Measurements from ENCODE around the gene HUNK. TPM values are rescaled to one million over a fixed set of nuclear protein-coding genes. Genes with fewer than 3 reads are reported as not detected.

The HUNK gene
- polyA plus RNA-seq, 1 donor (not counting 4 experiments of a cell fraction or from before 2014, with no cell fraction given) = 0.03 TPM

DNA sequence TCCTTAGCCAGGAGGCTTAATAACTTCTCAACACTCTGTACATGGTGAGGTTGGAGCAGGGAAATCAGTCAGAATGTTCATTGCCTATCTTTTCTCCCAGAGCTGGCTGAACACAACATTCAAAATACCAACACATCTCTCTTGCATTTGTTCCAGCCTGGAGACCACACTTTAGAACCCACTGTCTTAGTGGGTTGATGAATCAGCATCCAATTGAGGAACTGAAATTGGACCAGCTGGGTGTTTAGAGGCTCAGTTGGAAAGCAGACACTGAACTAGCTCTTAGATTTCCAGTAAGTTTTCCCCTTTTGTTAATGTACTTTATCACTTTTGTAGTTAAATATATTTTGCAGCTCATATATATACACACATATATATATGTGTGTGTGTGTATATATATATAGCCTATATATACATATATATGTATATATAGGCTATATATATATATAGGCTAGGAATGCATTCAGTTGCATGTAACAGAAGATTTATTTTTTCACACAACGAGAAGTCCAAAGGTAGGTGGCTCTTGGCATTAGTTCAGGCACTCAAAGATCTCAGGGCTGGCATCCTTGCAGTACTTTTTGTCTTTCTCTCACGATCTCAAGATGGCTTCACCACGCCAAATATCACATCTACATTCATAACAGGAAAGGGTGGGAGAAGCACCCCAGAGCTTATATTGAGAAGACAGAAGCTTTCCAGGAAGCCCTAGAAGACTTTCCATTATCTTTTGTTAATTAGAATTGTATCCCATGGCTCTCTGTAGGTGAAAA lies 35.0 kb upstream of the HUNK start:
- dilution Hi-C loops (cut with MboI; ENCODE audit: extremely low pct_ligation_motif_present, low sequenced_read_pairs) = no loop called here
- Histone ChIP-seq H3K4me1 (ENCODE audit: control insufficient read depth, extremely low read depth, insufficient read depth, low read length) (no peaks in the 10 kb centered on the region), H3K36me3 (ENCODE audit: control insufficient read depth in 2 of 2, extremely low read depth in 1 of 2, insufficient read depth in 2 of 2, low read length in 2 of 2) (no peaks in the 10 kb centered on the region), H3K9me3 (ENCODE audit: control insufficient read depth, low read depth, low read length) (no peaks in the 10 kb centered on the region), H3K4me2 (ENCODE audit: control insufficient read depth, extremely low read depth, insufficient read depth, low read depth, low read length) (no peak overlapping the region), H3K4me3 (ENCODE audit: control insufficient read depth in 2 of 3, extremely low read depth in 1 of 3, insufficient read depth in 2 of 3, low read depth in 1 of 3, low read length in 3 of 3) (no peak overlapping the region), H3K27ac (ENCODE audit: control insufficient read depth, insufficient read depth, low read length) (no peak overlapping the region), H3K9me1 (ENCODE audit: control insufficient read depth, extremely low read depth, insufficient read depth, low read length) (no peaks in the 10 kb centered on the region), H4K20me1 (ENCODE audit: control insufficient read depth, extremely low read depth, insufficient read depth, low read length) (no peaks in the 10 kb centered on the region), H3K27me3 (ENCODE audit: control insufficient read depth, extremely low read depth, insufficient read depth, low read length) (no peaks in the 10 kb centered on the region), H3K79me2 (ENCODE audit: control insufficient read depth, insufficient read depth, low read length) (no peaks in the 10 kb centered on the region), H2AFZ (ENCODE audit: control insufficient read depth, low read length) (no peak overlapping the region), H3K9ac (ENCODE audit: control insufficient read depth, extremely low read depth, insufficient read depth, low read length) (no peak overlapping the region)
- FAIRE-seq (no peak), DNase-seq (ENCODE audit: low read depth, low spot score) (no peak)
- TF ChIP-seq, protein P1, sequence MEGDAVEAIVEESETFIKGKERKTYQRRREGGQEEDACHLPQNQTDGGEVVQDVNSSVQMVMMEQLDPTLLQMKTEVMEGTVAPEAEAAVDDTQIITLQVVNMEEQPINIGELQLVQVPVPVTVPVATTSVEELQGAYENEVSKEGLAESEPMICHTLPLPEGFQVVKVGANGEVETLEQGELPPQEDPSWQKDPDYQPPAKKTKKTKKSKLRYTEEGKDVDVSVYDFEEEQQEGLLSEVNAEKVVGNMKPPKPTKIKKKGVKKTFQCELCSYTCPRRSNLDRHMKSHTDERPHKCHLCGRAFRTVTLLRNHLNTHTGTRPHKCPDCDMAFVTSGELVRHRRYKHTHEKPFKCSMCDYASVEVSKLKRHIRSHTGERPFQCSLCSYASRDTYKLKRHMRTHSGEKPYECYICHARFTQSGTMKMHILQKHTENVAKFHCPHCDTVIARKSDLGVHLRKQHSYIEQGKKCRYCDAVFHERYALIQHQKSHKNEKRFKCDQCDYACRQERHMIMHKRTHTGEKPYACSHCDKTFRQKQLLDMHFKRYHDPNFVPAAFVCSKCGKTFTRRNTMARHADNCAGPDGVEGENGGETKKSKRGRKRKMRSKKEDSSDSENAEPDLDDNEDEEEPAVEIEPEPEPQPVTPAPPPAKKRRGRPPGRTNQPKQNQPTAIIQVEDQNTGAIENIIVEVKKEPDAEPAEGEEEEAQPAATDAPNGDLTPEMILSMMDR (optimal IDR thresholded peaks at IDR 0.05 in 1 of 3, IDR thresholded peaks at IDR 0.05 in 1 of 3, conservative IDR thresholded peaks at IDR 0.05 in 1 of 3; ENCODE audit: extremely low read depth in 1 of 3, insufficient read depth in 2 of 3, low read length in 3 of 3) = no peak
- TF ChIP-seq EZH2 (IDR thresholded peaks at IDR 0.05; ENCODE audit: low read length) = no peak

- H3K27me3 ChIP-seq (ENCODE audit: control insufficient read depth, extremely low read depth, insufficient read depth, low read length) = no peaks in the 10 kb centered on the region
- no peaks in the 10 kb centered on the region for H3K9me1 ChIP-seq (ENCODE audit: control insufficient read depth, extremely low read depth, insufficient read depth, low read length)
- H3K36me3 ChIP-seq (ENCODE audit: control insufficient read depth in 2 of 2, extremely low read depth in 1 of 2, insufficient read depth in 2 of 2, low read length in 2 of 2) = no peaks in the 10 kb centered on the region
- H3K27ac ChIP-seq (ENCODE audit: control insufficient read depth, insufficient read depth, low read length) = no peak overlapping the region
- H3K79me2 ChIP-seq (ENCODE audit: control insufficient read depth, insufficient read depth, low read length) = no peaks in the 10 kb centered on the region
- FAIRE-seq (no peak), DNase-seq (ENCODE audit: low read depth, low spot score) (no peak)
- no peak overlapping the region for H3K4me3 ChIP-seq (ENCODE audit: control insufficient read depth in 2 of 3, extremely low read depth in 1 of 3, insufficient read depth in 2 of 3, low read depth in 1 of 3, low read length in 3 of 3)
- TF ChIP-seq EZH2 (IDR thresholded peaks at IDR 0.05; ENCODE audit: low read length) = no peak
- TF ChIP-seq, protein P1 (optimal IDR thresholded peaks at IDR 0.05 in 1 of 3, IDR thresholded peaks at IDR 0.05 in 1 of 3, conservative IDR thresholded peaks at IDR 0.05 in 1 of 3; ENCODE audit: extremely low read depth in 1 of 3, insufficient read depth in 2 of 3, low read length in 3 of 3) = no peak
- H4K20me1 ChIP-seq (ENCODE audit: control insufficient read depth, extremely low read depth, insufficient read depth, low read length) = no peaks in the 10 kb centered on the region
- no peaks in the 10 kb centered on the region for H3K9me3 ChIP-seq (ENCODE audit: control insufficient read depth, low read depth, low read length)
- H3K4me2 ChIP-seq (ENCODE audit: control insufficient read depth, extremely low read depth, insufficient read depth, low read depth, low read length) = no peak overlapping the region
- no peak overlapping the region for H2AFZ ChIP-seq (ENCODE audit: control insufficient read depth, low read length)
- dilution Hi-C loops (cut with MboI; ENCODE audit: extremely low pct_ligation_motif_present, low sequenced_read_pairs) = no loop called here
- no peaks in the 10 kb centered on the region for H3K4me1 ChIP-seq (ENCODE audit: control insufficient read depth, extremely low read depth, insufficient read depth, low read length)
- H3K9ac ChIP-seq (ENCODE audit: control insufficient read depth, extremely low read depth, insufficient read depth, low read length) = no peak overlapping the region
Measured at GRCh38 chr21:31838586-31839355, 34.0 kb upstream of the HUNK start.
